Neural progenitor cell (in vitro differentiated cells): ENCODE measurements around the gene MED13L. TPM values are rescaled to one million over a fixed set of nuclear protein-coding genes. Genes with fewer than 3 reads are reported as not detected.

Experiments
- DNase-seq: peaks from one replicate; pipeline ENCODE4 v3.0.0-alpha.2; 2016; ENCODE audit warnings: low spot score
- H2AFZ ChIP-seq: fragments of 200-600 bp; sonication (generic); replicated peaks from 2 replicates; pipeline ENCODE4 v1.6.1; 2016; ENCODE audit warnings: antibody characterized with exemption
- H3F3A ChIP-seq: fragments of 200-600 bp; sonication (generic); 2 replicates; pipeline ENCODE4 v1.6.1; 2016; ENCODE audit warnings: antibody characterized with exemption, low read depth
- H3K27ac ChIP-seq: fragments of 200-600 bp; sonication (generic); 2 replicates; pipeline ENCODE4 v1.5.1; 2016; ENCODE audit warnings: mild to moderate bottlenecking
- H3K27me3 ChIP-seq: fragments of 200-600 bp; sonication (generic); 2 replicates; pipeline ENCODE4 v1.6.1; 2016; ENCODE audit warnings: mild to moderate bottlenecking, moderate library complexity
- H3K36me3 ChIP-seq: fragments of 200-600 bp; sonication (generic); 2 replicates; pipeline ENCODE4 v1.5.1; 2016
- H3K4me1 ChIP-seq: fragments of 200-600 bp; sonication (generic); 2 replicates; pipeline ENCODE4 v1.6.1; 2016; ENCODE audit warnings: mixed run types
- H3K4me2 ChIP-seq: fragments of 200-600 bp; sonication (generic); 2 replicates; pipeline ENCODE4 v1.6.1; 2016
- H3K4me3 ChIP-seq: fragments of 200-600 bp; sonication (generic); 2 replicates; pipeline ENCODE4 v1.5.1; 2016
- H3K79me2 ChIP-seq: fragments of 200-600 bp; sonication (generic); 2 replicates; pipeline ENCODE4 v1.6.1; 2016; ENCODE audit warnings: low read depth
- H3K9ac ChIP-seq: fragments of 200-600 bp; sonication (generic); 2 replicates; pipeline ENCODE4 v1.6.1; 2016
- H3K9me3 ChIP-seq: fragments of 200-600 bp; sonication (generic); 2 replicates; pipeline ENCODE4 v1.5.1; 2016; ENCODE audit warnings: low read depth
- H4K20me1 ChIP-seq: fragments of 200-600 bp; sonication (generic); 2 replicates; pipeline ENCODE4 v1.6.1; 2016; ENCODE audit warnings: low read depth
- H3K27ac Mint-ChIP-seq: 3 replicates; pipeline ENCODE4 v1.8.0; 2021; ENCODE audit warnings: mixed read lengths
- H3K27me3 Mint-ChIP-seq: 2 replicates; pipeline ENCODE4 v1.8.0; 2022; ENCODE audit warnings: low read depth, mild to moderate bottlenecking, inconsistent platforms, moderate library complexity, mixed read lengths; ENCODE audit not compliant: insufficient read depth
- H3K36me3 Mint-ChIP-seq: 3 replicates; pipeline ENCODE4 v1.8.0; 2021; ENCODE audit warnings: mixed read lengths
- H3K4me1 Mint-ChIP-seq: 3 replicates; pipeline ENCODE4 v1.8.0; 2021; ENCODE audit warnings: mixed read lengths
- H3K4me3 Mint-ChIP-seq: 3 replicates; pipeline ENCODE4 v1.8.0; 2021; ENCODE audit warnings: mild to moderate bottlenecking, moderate library complexity, mixed read lengths
- H3K9me3 Mint-ChIP-seq: 3 replicates; pipeline ENCODE4 v1.8.0; 2020; ENCODE audit warnings: mixed read lengths
- CTCF ChIP-seq: fragments of 200-600 bp; sonication (generic); IDR thresholded peaks from 2 replicates; pipeline ENCODE4 v1.5.1; 2017; ENCODE audit warnings: antibody characterized with exemption, mild to moderate bottlenecking
- EZH2 ChIP-seq: fragments of 200-600 bp; sonication (generic); IDR thresholded peaks from 2 replicates; pipeline ENCODE4 v1.6.1; 2017; ENCODE audit warnings: antibody characterized with exemption, mild to moderate bottlenecking, moderate library complexity
- EZH2phosphoT487 ChIP-seq: fragments of 200-600 bp; sonication (generic); IDR thresholded peaks from 2 replicates; pipeline ENCODE4 v1.6.1; 2017; ENCODE audit warnings: antibody characterized with exemption
- total RNA-seq: library from RNA; depleted of rRNA; stranded (reverse); fragments of >200 nt; gene quantifications from 2 replicates; pipeline ENCODE4 v1.2.3, GENCODE V29; 2015; ENCODE audit warnings: low replicate concordance

MED13L gene
- total RNA-seq, 1 donor from 2014 or later: 149 TPM

GRCh38 chr12:116263431-116263830, 14.1 kb downstream of the MED13L start:
- H3K4me1 Mint-ChIP-seq: peaks cover 27% of the 10 kb centered on the region
- H3K4me1 ChIP-seq: peaks cover 58% of the 10 kb centered on the region
- H3K27me3 ChIP-seq: no peaks in the 10 kb centered on the region
- peaks cover 100% of the 10 kb centered on the region for H4K20me1 ChIP-seq
- peaks cover 20% of the 10 kb centered on the region for H3F3A ChIP-seq
- no peak for TF ChIP-seq EZH2phosphoT487
- TF ChIP-seq EZH2: no peak
- no peak for TF ChIP-seq CTCF
- no peak overlapping the region for H3K27ac Mint-ChIP-seq
- no peak overlapping the region for H3K4me3 Mint-ChIP-seq
- H3K36me3 ChIP-seq: no peaks in the 10 kb centered on the region
- H3K9me3 Mint-ChIP-seq: no peaks in the 10 kb centered on the region
- peak overlapping the region; percentile 30 for H3K4me2 ChIP-seq
- H3K9me3 ChIP-seq: no peaks in the 10 kb centered on the region
- peaks cover 100% of the 10 kb centered on the region for H3K79me2 ChIP-seq
- H3K9ac ChIP-seq: no peak overlapping the region
- H3K4me3 ChIP-seq: no peak overlapping the region
- no peaks in the 10 kb centered on the region for H3K36me3 Mint-ChIP-seq
- H2AFZ ChIP-seq: no peak overlapping the region
- DNase-seq: no peak
- peak overlapping the region; percentile 43 for H3K27ac ChIP-seq
- no peaks in the 10 kb centered on the region for H3K27me3 Mint-ChIP-seq

- H3K36me3 ChIP-seq: no peaks in the 10 kb centered on the region
- peaks cover 100% of the 10 kb centered on the region for H4K20me1 ChIP-seq
- no peak overlapping the region for H3K4me2 ChIP-seq
- DNase-seq: no peak
- peaks cover 30% of the 10 kb centered on the region for H3K4me1 Mint-ChIP-seq
- H3K4me3 ChIP-seq: no peak overlapping the region
- peaks cover 100% of the 10 kb centered on the region for H3K79me2 ChIP-seq
- H3K27me3 ChIP-seq: no peaks in the 10 kb centered on the region
- H3K9me3 Mint-ChIP-seq: no peaks in the 10 kb centered on the region
- H3K27ac Mint-ChIP-seq: no peak overlapping the region
- no peaks in the 10 kb centered on the region for H3K9me3 ChIP-seq
- H3K4me3 Mint-ChIP-seq: no peak overlapping the region
- H3F3A ChIP-seq: peaks cover 23% of the 10 kb centered on the region
- H3K27ac ChIP-seq: no peak overlapping the region
- peaks cover 56% of the 10 kb centered on the region for H3K4me1 ChIP-seq
- no peak overlapping the region for H2AFZ ChIP-seq
- no peak overlapping the region for H3K9ac ChIP-seq
- H3K27me3 Mint-ChIP-seq: no peaks in the 10 kb centered on the region
- no peaks in the 10 kb centered on the region for H3K36me3 Mint-ChIP-seq
- TF ChIP-seq CTCF: no peak
- TF ChIP-seq EZH2: no peak
- no peak for TF ChIP-seq EZH2phosphoT487
Measured at GRCh38 chr12:116262741-116263140, 14.8 kb downstream of the MED13L start.

- Histone ChIP-seq H3K4me3 (no peak overlapping the region), H3K27ac (peak overlapping the region; percentile 47), H3K79me2 (peaks cover 100% of the 10 kb centered on the region), H3F3A (peaks cover 17% of the 10 kb centered on the region), H3K9me3 (no peaks in the 10 kb centered on the region), H3K4me2 (no peak overlapping the region), H3K9ac (no peak overlapping the region), H4K20me1 (peaks cover 100% of the 10 kb centered on the region), H3K4me1 (peaks cover 49% of the 10 kb centered on the region), H2AFZ (no peak overlapping the region), H3K27me3 (no peaks in the 10 kb centered on the region), H3K36me3 (no peaks in the 10 kb centered on the region)
- Mint-ChIP-seq H3K27ac (no peak overlapping the region), H3K27me3 (no peaks in the 10 kb centered on the region), H3K4me1 (peaks cover 36% of the 10 kb centered on the region), H3K36me3 (no peaks in the 10 kb centered on the region), H3K4me3 (no peak overlapping the region), H3K9me3 (no peaks in the 10 kb centered on the region)
- TF ChIP-seq EZH2phosphoT487 (no peak), CTCF (no peak), EZH2 (no peak)
- DNase-seq: no peak
Measured at GRCh38 chr12:116261525-116262100, 15.9 kb downstream of the MED13L start.
